ENCODE results near the gene OR6Q1.

DNA sequence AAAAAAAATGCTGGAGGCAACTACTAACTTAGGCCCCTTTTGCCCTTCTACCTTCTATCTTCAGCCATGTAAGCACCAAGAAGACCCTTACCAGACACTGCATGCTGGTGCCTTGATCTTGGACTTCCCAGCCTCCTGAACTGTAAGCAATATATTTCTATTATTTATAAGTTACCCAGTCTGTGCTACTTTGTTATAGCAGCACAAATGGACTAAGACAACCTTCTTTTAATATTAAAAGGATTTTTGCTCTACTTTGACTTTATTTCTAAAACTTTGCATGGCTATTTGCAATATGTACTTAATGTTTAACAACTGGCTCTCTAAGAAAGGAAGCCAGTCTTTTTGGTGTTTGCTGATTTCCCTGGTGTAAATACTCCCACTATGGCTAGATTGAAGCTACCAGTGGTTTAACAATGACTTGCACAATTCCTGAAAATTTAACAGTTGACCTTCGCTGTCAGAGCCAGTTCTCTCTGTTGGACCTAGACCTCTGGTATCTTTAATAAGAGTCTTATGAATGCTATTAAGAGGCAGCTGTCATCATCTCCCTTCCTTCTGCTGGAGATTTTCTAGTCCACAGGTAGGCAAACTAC lies 25.2 kb downstream of the OR6Q1 start:
- TF ChIP-seq CTCF (conservative IDR thresholded peaks at IDR 0.05 in 1 of 2, IDR thresholded peaks at IDR 0.05 in 1 of 2; ENCODE audit: extremely low read depth in 1 of 2, insufficient read depth in 1 of 2, low read depth in 1 of 2, low read length in 2 of 2): no peak
- no peak for TF ChIP-seq EZH2 (IDR thresholded peaks at IDR 0.05; ENCODE audit: borderline replicate concordance, low read length)

Data from mammary epithelial cell (primary cell).